GM13977 (cell line): ENCODE measurements around the gene AGAP1.

ENCODE experiments used
- DNase-seq: peaks from one replicate; pipeline ENCODE4 v3.0.0; 2012; ENCODE audit warnings: low spot score
- CTCF ChIP-seq: IDR thresholded peaks from 2 replicates; pipeline ENCODE4 v1.5.1; 2012; ENCODE audit warnings: mild to moderate bottlenecking, control low read depth; ENCODE audit not compliant: insufficient read depth; ENCODE audit errors: extremely low read depth, missing control alignments
- in situ Hi-C: fragments of 300-500 bp; cut with MboI; formaldehyde crosslinking; loops from one replicate; pipeline ENCODE4 v1.12.0; 2022; ENCODE audit warnings: low sequenced_read_pairs, low pct_unique_long_range_greater_than_20kb, mixed read lengths, inconsistent platforms; ENCODE audit not compliant: unreplicated experiment

The AGAP1 gene

GRCh38 chr2:236170590-236171165 lies 676.8 kb downstream of the AGAP1 start:
- in situ Hi-C loops, result no loop called here
- no peak for TF ChIP-seq CTCF
- peak; percentile 34 for DNase-seq

- in situ Hi-C loops, result no loop called here
- no peak for TF ChIP-seq CTCF
Observed at GRCh38 chr2:236171181-236171679, 677.4 kb downstream of the AGAP1 start.

GRCh38 chr2:236171680-236172254 lies 677.9 kb downstream of the AGAP1 start:
- no peak for TF ChIP-seq CTCF
- in situ Hi-C loops, result no loop called here
- no peak for DNase-seq

More at GRCh38 chr2:236171181-236171679, 677.4 kb downstream of the AGAP1 start:
- DNase-seq, result peak; percentile 30

GRCh38 chr2:236172255-236173035 lies 678.6 kb downstream of the AGAP1 start:
- in situ Hi-C loops, result no loop called here
- DNase-seq, result peak; percentile 36

GRCh38 chr2:236173036-236173728 lies 679.3 kb downstream of the AGAP1 start:
- no peak for TF ChIP-seq CTCF
- in situ Hi-C loops, result no loop called here
- DNase-seq, result peak; percentile 34

More at GRCh38 chr2:236172255-236173035, 678.6 kb downstream of the AGAP1 start:
- no peak for TF ChIP-seq CTCF
